GM12891 (cell line): ENCODE data around the gene OR2A12.

Experiments used
- DNase-seq: peaks from one replicate; pipeline ENCODE4 v3.0.0; 2011; ENCODE audit warnings: low spot score; ENCODE audit not compliant: insufficient read length
- FAIRE-seq: peaks from 2 replicates; lab custom pipeline; 2011; peaks lifted over from hg19 to GRCh38; lab: Jason Lieb, UNC
- PAX5 ChIP-seq: IDR thresholded peaks from 2 replicates; pipeline ENCODE4 v1.6.1; 2011; ENCODE audit warnings: low read length, moderate library complexity, mild to moderate bottlenecking; ENCODE audit not compliant: insufficient read depth, severe bottlenecking
- POLR2A ChIP-seq: IDR thresholded peaks from 2 replicates; pipeline ENCODE4 v1.6.1; 2011; ENCODE audit warnings: low read depth, low read length, control low read depth
- POLR2AphosphoS5 ChIP-seq: IDR thresholded peaks from 2 replicates; pipeline ENCODE4 v1.6.1; 2011; ENCODE audit warnings: low read depth, low read length, control low read depth
- POU2F2 ChIP-seq: IDR thresholded peaks from 2 replicates; pipeline ENCODE4 v1.6.1; 2011; ENCODE audit warnings: low read depth, mild to moderate bottlenecking, control low read depth, low read length, moderate library complexity
- SPI1 ChIP-seq: IDR thresholded peaks from 2 replicates; pipeline ENCODE4 v1.6.1; 2011; ENCODE audit warnings: low read depth, low read length, control low read depth
- TAF1 ChIP-seq: IDR thresholded peaks from 2 replicates; pipeline ENCODE4 v1.6.1; 2011; ENCODE audit warnings: low read depth, low read length, control low read depth

OR2A12 gene

DNA sequence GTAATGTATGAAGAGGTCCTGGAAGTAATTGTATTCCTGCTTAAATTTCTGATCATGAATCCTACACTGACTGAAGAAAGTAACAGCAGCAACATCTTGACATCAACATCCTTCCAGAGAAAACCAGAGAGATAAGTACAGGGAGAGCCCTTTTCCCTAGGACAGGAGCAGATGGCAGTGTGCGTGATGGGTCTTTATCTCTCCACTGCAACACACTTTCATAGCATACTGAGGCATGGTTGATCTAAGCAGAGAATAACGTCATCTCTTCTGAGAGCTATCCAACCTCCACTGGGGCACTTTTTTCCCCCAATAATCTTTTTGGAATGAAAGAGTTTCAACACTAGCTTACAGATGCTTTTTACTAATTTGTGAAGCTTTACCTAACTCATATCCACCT is 16.1 kb upstream of the OR2A12 start:
- FAIRE-seq (no peak), DNase-seq (no peak)
- TF ChIP-seq POLR2A, result no peak
- no peak for TF ChIP-seq POLR2AphosphoS5
- TF ChIP-seq PAX5, result no peak
- TF ChIP-seq POU2F2, result no peak
- no peak for TF ChIP-seq TAF1
- no peak for TF ChIP-seq SPI1

DNA sequence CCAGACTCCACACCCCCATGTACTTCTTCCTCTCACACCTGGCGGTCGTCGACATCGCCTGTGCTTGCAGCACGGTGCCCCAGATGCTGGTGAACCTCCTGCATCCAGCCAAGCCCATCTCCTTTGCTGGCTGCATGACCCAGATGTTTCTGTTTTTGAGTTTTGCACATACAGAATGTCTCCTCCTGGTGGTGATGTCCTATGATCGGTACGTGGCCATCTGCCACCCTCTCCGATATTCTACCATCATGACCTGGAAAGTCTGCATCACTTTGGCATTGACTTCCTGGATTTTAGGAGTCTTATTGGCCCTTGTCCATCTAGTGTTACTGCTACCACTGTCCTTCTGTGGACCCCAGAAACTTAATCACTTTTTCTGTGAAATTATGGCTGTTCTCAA is 11.7 kb upstream of the OR2A12 start:
- DNase-seq (no peak), FAIRE-seq (no peak)
- no peak for TF ChIP-seq POLR2AphosphoS5
- no peak for TF ChIP-seq POU2F2
- no peak for TF ChIP-seq TAF1

DNA sequence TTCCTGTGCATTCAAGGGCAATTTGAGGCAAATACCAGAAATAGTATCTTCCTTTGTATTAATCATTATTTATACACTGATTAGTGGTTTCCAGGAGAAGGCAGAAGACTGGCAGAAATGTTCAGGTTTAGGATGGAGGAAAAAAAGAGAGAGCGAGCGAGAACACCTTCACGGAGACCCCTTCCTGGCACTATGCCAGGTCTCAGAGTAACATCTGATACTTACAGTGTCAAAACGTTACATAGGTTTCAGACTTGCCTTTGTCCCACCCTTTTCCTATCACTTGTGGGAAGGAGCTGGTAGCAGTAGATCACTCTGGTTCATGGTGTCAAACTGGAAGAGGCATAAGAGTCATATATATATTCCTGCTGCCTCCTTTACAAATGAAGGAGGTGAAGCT is 652 bp downstream of the OR2A12 start:
- FAIRE-seq (no peak), DNase-seq (no peak)
- TF ChIP-seq TAF1, result no peak
- TF ChIP-seq PAX5, result no peak
- TF ChIP-seq POLR2AphosphoS5, result no peak
- TF ChIP-seq SPI1, result no peak
- no peak for TF ChIP-seq POLR2A
- no peak for TF ChIP-seq POU2F2

DNA sequence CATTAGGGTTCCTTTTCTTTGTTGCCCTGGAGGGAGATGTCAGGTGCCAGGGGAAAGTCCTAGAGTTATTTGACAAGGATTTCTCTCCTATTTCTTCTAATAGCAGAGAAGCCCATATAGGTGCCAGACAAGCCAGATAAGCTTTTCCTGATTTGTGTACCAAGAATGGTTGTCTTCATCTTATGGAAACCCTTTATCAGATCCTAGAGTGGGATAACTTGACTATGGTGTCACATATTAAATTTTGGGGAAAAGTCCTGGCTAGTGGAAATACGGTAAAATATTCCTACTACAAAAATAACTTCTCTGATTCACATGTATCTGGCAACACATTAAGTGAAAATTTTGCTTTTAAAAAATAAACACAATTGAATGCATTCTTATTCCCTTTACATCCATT is 1.2 kb downstream of the OR2A12 start:
- no peak for TF ChIP-seq SPI1
- no peak for TF ChIP-seq PAX5
- no peak for TF ChIP-seq TAF1
- no peak for TF ChIP-seq POLR2AphosphoS5
- TF ChIP-seq POLR2A, result no peak
- no peak for TF ChIP-seq POU2F2
- DNase-seq, result no peak
- FAIRE-seq, result no peak

DNA sequence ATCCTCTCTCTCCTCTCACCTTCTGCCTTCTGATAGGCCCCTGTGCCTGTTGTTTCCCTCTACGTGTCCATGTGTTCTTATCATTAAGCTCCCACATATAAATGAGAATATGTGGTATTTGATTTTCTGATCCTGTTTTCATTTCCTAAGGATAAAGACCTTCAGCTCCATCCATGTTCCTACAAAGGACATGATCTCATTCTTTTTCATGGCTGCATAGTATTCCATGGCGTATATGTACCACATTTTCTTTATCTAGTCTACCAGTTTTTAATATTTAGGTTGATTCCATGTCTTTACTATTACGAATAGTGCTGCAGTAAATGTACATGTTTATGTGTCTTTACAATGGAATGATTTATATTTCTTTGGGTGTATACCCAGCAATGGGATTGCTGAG is 4.6 kb downstream of the OR2A12 start:
- DNase-seq, result no peak
- FAIRE-seq, result no peak
- TF ChIP-seq POLR2A, result no peak
- TF ChIP-seq POU2F2, result no peak
- no peak for TF ChIP-seq POLR2AphosphoS5
- no peak for TF ChIP-seq SPI1
- no peak for TF ChIP-seq PAX5
- TF ChIP-seq TAF1, result no peak

DNA sequence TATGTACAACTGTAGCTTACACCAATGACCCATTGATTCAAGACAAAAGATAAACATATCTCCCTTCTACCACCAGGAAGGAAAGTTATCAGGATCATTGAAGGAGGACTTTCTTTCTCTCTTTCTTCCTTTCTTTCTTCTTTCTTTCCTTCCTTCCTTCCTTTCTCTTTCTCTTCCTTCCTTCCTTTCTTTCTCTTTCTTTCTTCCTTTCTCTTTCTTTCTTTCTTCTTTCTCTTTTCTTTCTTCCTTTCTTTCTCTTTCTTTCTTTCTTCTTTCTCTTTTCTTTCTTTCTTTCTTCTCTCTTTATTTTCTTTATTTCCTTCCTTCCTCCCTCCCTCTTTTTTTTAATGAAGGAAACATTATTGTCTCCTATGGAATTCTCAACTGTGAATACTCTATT is 12.7 kb downstream of the OR2A12 start:
- FAIRE-seq, result no peak
- DNase-seq, result no peak
- TF ChIP-seq TAF1 (no peak), SPI1 (no peak), POU2F2 (no peak), POLR2A (no peak), PAX5 (no peak), POLR2AphosphoS5 (no peak)

DNA sequence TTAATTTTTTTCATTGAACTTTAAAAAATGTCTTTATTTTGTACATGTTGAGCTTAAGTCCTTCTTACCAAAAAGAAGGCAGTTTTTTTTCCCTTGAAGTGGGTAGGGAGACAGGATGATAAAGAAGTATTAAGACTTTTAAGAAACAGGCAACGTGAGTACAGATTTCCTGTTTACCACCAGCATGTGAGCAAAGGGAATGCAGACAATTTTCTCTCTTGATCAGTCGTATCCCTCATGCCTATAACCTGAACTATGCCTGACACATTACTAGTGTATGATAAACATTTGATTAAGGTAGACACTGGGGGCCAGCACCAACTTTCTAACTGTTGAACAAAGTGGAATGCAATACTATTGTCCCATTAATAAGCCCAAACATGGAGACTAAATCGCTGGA is 14.5 kb downstream of the OR2A12 start:
- DNase-seq, result no peak
- no peak for FAIRE-seq
- no peak for TF ChIP-seq POU2F2
- no peak for TF ChIP-seq POLR2AphosphoS5
- TF ChIP-seq POLR2A, result no peak
- no peak for TF ChIP-seq SPI1
- TF ChIP-seq TAF1, result no peak
- no peak for TF ChIP-seq PAX5

DNA sequence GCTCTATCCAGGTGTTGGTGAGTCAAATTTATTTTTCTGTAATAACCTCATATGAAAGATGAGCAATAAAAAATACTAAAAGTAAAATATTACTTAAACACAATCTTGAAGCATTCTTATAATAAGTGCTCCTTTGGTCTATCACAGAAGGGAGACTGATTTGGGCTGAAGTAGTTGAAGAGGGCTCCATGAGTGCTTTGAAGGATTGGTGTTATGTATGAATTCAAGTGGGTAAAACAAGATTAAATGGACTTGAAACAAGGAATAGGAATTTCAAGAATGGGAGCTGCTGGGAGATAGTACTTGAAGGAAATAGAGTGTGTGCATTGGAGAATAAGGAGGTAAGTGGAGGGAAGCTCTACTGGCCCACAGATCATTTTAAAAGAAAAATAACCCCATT is 16.0 kb downstream of the OR2A12 start:
- DNase-seq (no peak), FAIRE-seq (no peak)
- TF ChIP-seq POLR2A (no peak), PAX5 (no peak), POLR2AphosphoS5 (no peak), POU2F2 (no peak), SPI1 (no peak), TAF1 (no peak)

DNA sequence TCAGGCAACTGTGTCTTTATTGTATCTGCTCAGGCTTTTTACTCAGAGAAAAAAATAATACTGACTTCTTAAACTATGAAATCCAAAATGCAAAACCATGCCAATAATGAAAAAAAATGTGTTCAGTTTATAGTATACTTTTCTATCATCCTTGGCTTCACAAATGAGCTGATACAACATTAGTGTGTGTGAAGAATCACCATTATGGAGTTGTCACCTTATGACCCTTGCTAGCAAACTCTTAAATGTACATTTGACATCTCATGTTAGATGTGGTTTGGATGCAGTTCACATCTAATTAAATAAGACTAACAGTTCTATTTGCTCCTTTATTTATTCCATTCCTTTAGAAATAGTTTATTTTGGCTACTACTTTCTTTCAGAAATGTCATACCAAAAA is 19.1 kb downstream of the OR2A12 start:
- TF ChIP-seq POLR2A (no peak), POLR2AphosphoS5 (no peak), POU2F2 (no peak), SPI1 (no peak), PAX5 (no peak), TAF1 (no peak)
- DNase-seq (no peak), FAIRE-seq (no peak)

DNA sequence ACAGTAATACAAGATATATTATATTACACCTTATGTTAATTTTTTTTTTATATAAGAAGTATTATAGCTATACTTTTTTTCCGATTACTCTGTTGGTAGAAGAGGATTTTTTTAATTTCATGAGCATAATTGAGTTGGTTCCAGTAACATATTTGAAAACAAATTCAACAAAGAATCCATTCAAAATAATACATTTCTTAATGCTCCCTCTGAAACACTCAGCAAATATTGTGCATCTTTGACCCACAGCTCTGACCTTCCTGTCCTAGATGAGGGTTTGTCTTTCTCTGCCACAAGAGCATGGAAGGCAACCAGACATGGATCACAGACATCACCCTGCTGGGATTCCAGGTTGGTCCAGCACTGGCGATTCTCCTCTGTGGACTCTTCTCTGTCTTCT is 23.2 kb downstream of the OR2A12 start, which contains the start of gene OR2A2:
OR2A2 (plus strand) TSS at position 301 of the 400 bp plus-strand sequence; CDS start at position 301, 0 bp downstream.
- DNase-seq (no peak), FAIRE-seq (no peak)
- TF ChIP-seq POLR2AphosphoS5 (no peak), TAF1 (no peak), SPI1 (no peak), PAX5 (no peak), POLR2A (no peak), POU2F2 (no peak)

DNA sequence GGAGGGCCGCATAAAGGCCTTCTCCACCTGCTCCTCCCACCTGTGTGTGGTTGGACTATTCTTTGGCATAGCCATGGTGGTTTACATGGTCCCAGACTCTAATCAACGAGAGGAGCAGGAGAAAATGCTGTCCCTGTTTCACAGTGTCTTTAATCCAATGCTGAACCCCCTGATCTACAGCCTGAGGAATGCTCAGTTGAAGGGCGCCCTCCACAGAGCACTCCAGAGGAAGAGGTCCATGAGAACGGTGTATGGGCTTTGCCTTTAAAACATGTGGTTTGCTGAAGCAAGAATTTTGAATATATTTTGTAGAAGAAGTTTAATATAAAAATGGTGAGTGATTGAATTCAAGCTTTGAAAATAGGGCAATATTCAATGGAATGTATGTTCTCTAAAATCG is 24.2 kb downstream of the OR2A12 start:
- DNase-seq (no peak), FAIRE-seq (no peak)
- TF ChIP-seq PAX5, result no peak
- no peak for TF ChIP-seq TAF1
- TF ChIP-seq SPI1, result no peak
- no peak for TF ChIP-seq POU2F2
- no peak for TF ChIP-seq POLR2A
